MV-4-11 (cell line): ENCODE data around the gene SAMD14.

Source experiments
- DNase-seq: peaks from one replicate; lab custom pipeline; 2025; lab: John Stamatoyannopoulos, UW

SAMD14 gene

DNA sequence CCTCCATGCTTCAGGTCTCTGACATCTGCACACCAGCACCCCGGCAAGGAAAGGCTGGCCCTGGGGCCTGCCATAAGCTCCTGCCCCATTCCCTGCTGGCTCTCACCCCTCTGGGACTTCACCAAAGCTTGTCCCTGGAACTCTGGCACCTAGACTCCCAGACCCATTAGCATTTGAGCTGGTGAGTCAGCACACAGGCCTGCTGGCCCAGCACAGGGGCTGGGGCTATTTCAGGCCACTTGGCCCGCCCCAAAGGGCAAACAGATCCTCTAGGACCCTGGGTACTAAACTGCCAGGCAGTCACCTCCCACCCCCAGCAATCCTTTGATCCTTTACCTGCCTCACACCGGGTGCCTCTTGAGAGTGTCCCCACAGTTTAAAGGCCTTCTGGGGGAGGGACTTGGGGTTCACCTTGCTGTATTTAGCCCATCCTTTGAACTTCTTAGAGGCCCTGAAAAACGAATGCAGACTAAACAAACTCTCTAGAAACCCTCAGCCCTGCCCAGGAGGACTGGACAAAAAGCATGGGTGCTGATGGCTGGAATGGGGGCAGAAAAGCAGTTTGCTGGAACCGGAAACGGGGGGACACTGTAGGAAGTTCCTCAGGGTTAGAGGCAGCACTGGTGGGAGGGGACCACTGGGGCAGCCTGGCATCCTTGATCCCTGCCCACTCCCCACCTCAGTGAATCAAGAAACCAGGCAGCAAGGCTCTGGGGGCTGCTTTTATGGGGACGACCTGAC is 3.2 kb upstream of the SAMD14 start:
- DNase-seq: no peak

- DNase-seq: no peak
Observed at GRCh38 chr17:50132104-50132794, 2.3 kb upstream of the SAMD14 start.

GRCh38 chr17:50130559-50131305 is 772 bp upstream of the SAMD14 start:
- no peak for DNase-seq

DNA sequence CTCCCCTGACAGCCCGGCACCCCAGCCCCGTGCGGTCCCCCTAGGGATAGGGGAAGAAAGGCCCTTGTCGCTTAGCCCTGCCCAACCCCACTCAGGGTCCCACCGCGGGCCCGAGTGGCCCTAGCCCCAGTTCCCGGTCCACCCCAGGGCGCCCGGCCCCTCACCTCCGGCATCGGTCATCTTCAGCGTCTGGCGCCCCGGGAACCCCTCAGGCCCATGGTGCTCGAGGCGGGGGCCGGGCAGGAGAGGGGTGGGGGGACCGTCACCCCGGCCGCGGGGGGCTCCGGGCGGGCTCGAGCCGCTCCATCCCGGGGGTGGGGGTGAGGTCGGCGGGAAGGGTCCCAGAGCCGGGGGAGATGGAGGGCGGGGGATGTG is 620 bp downstream of the SAMD14 start:
- no peak for DNase-seq

GRCh38 chr17:50128441-50129352 is 1.3 kb downstream of the SAMD14 start:
- no peak for DNase-seq

- DNase-seq: peak; percentile 76
Observed at GRCh38 chr17:50127697-50128361, 2.1 kb downstream of the SAMD14 start.

DNA sequence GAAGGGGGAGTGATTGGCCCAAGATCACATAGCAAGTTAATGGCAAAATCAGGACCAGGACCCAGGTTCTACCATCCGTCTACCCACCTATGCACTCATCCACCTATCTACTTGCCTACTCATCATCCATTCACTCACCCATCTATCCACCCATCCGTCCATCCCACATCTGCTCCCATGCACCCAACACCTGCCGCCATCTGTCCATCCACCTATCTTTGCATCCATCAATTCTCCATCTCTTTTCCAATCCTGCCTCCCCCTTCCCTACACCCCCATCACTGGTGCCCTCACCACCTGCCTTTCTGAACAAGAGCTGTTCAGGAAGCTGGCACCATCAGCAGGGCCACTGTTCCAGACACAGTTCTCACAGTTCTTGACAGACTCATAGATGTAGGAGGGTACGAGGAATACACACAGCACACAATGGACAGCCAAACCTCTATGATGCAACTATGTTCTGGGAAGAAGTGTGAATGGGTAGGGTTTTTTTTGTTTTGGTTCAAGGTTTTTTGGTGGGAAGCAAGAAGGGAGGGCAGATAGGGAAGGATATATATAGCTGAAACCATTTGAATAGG is 4.5 kb downstream of the SAMD14 start:
- peak; percentile 34 for DNase-seq

GRCh38 chr17:50123649-50124349 is 6.2 kb downstream of the SAMD14 start:
- no peak for DNase-seq

DNA sequence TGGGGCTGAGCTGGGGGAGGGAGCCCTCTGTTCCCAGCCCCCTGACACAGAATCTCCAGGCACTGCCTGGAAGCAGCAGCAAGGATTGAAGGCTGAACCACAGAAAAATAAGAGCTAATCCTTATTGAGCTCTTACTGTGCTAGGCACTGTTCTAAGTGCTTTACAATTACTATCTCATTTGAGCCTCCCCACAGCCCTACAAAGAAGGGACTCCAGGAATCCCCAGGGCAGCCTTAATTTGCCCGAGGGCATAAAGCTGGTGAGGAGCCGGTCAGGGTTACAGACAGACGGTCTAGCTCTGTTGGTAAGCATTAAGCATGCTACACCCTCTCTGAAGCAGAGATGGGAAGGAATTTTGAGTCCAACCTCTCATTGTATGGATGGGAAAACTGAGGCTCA is 7.0 kb downstream of the SAMD14 start:
- no peak for DNase-seq

DNA sequence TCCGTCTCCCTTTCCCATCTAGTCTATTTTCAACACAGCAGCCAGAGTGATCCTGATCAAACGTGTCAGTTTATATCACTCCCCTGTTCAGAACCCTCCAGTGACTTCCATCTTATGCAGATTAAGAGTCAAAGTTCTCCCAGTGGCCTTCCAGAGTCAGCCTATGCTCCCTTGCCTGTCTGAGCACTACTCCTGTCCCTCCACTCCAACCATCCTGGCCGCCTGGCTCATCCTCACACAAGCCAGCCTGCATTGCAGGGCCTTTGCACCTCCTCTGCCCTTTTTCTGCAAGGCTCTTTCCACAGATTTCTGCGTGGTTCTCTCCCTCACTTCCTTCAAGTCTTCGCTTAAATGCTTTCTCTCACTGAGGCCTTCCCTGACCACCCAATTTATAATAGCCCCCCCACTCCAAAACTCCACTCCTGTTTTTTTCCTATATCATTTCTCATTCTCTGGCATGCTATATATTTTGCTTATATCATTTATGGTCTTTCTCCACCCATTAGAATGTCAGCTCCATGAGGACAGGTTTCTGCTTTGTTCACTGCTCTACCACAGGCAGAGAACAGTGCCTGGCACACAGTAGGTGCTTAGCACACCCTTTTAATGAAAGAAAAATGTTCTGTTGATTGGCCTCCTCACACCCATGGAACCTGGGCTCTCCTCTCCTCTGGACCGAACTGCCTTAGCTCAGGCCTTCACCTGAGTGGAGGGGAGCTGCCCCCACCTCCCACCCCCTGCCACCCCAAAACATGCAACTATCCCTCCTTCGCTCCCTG is 9.3 kb downstream of the SAMD14 start:
- no peak for DNase-seq

DNA sequence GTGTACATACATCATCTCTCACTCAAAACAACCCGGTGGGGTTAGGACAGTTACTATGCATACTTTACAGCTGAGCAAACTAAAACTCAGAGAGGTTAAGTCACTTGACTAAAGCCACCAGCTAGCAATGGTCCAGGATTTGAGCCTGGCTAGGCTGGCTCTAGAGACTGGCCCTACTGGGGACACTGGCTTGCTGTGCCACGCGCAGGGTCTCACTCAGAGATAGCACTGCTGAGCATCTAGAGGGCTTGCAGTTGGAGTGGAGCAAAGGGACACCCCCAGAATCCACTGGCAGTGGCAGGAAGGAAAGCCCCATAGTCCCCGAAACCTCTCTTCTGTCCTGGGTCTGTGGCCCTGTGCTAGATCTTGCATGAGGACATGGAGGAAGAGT is 11.1 kb downstream of the SAMD14 start:
- DNase-seq: no peak

DNA sequence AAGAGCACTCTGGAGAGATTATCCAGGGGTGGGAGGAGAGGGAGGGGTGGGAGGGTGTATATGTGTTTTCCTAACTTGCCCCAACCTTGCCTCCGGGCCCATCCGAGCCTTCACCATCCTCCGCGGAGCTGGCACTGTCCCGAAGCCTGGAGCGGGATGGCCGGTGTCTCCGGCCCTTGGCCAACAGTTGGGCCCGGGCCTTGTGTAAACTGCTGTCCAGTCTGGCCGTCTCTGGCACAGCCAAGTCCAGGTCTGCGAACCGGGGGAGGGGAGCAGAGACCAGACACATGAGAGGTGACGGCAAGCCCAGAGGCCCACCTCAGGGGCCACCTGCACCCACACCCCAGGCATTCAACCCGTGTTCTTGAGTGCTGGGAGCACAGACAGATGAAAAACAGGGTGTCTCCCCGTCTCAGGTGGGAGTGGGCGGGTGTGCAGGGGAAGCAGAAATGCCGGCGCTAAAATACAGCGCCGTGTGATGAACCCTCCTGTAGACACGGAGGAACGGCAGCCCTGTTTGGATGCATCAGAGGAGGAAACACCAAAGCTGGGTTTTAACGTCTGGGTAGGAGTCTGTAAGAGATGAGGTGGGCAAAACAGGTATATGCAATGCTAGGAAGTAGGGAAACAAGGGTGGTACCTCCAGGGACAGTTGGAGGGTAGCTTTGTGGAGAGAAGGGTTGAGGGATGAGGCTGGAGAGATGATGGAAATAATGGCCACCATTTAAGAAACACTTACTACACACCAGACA is 11.7 kb downstream of the SAMD14 start:
- no peak for DNase-seq

GRCh38 chr17:50117202-50118051 is 12.5 kb downstream of the SAMD14 start:
- no peak for DNase-seq

GRCh38 chr17:50115756-50116155 is 14.2 kb downstream of the SAMD14 start:
- DNase-seq: no peak

DNA sequence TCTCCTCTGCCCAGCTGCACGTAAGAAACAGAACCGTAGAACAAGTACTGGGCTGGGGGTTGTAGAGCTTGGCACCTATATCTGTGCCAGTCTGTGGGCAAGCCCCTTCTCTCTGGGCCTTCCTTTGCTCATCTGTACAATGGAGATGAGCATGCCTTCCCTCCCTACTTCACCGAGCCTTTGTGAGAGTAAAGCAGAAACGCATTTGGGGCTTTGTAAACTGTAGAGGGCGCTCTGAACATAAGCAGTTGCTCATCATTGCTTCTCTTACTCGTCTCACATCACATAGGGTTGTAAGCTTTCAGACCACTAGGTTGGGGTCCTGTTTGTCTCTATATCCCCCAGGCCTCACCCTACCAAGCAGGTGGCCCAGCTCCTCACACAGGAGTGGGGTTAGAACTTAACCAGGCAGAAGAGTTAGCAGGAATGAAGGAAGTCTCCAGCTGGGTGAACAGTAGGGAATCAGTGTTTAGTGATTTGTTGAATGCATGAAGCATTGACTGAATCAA is 15.1 kb downstream of the SAMD14 start:
- peak; percentile 57 for DNase-seq

GRCh38 chr17:50114401-50114800 is 15.6 kb downstream of the SAMD14 start:
- no peak for DNase-seq

DNA sequence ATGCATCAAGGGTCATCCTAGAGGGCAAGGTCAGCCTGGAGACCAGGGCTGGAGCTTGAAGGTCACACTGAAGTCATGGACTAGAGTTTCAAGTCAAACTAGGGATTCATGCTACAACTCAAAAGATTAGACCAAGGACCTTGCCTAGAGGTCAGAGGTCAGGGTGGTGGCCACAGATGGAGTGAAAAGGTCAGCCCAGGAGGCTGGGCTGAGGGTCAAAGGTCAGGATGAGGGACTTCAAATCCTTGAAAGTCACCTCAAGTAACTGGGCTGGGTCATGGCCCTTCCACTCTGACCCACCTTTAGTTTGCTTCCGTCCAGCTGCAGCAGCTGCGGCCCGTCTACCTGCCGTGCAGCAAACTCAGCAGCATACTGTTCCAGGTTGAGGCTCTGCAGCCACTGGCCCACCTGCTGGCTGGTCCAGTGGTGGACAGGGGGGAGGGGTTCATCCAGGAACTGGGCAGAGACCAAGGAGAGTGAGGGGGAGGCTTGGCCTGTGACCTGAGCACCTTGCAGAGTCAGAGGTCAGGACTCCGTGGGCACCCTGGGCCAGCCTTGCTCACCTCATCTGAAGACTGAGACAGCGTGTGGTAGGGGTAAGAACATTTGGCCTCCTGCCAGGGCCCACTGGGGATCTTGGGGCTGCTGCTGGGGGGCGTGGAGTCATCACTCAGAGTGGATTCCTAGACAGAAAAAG is 16.2 kb downstream of the SAMD14 start:
- no peak for DNase-seq
